ENCODE measurements around the gene MSI2. TPM values are rescaled to one million over a fixed set of nuclear protein-coding genes. Genes with fewer than 3 reads are reported as not detected.

MSI2 gene
- total RNA-seq, 4 donors from 2014 or later = 9.9 to 18.5 (median 13.8) TPM

- no peak for DNase-seq (ENCODE audit: low spot score in 2 of 2)
- WGBS, 2 donors = 93 to 94% methylated on average over 7 of the region's 7 CpGs
- intact Hi-C loops (cut with DNase I; ENCODE audit: low total_unique reads) = no loop called here
- TF ChIP-seq POLR2A (IDR thresholded peaks at IDR 0.05) = no peak
- TF ChIP-seq CTCF (IDR thresholded peaks at IDR 0.05) = no peak
- H3K4me3 ChIP-seq (ENCODE audit: low read depth, poor library complexity, severe bottlenecking) = no peak overlapping the region
Measured at GRCh38 chr17:57531078-57531477, 274.8 kb downstream of the MSI2 start.

GRCh38 chr17:57531648-57532504, 275.6 kb downstream of the MSI2 start:
- TF ChIP-seq POLR2A (IDR thresholded peaks at IDR 0.05) = no peak
- no peak for TF ChIP-seq CTCF (IDR thresholded peaks at IDR 0.05)
- 80 to 87% methylated on average over 18 to 19 of the region's 19 CpGs for WGBS, 2 donors
- no peak overlapping the region for H3K4me3 ChIP-seq (ENCODE audit: low read depth, poor library complexity, severe bottlenecking)
- DNase-seq (ENCODE audit: low spot score in 2 of 2) = no peak
- intact Hi-C loops (cut with DNase I; ENCODE audit: low total_unique reads) = no loop called here

GRCh38 chr17:57532556-57532955, 276.2 kb downstream of the MSI2 start:
- intact Hi-C loops (cut with DNase I; ENCODE audit: low total_unique reads) = no loop called here

GRCh38 chr17:57532966-57533365, 276.6 kb downstream of the MSI2 start:
- TF ChIP-seq CTCF (IDR thresholded peaks at IDR 0.05) (no peak), POLR2A (IDR thresholded peaks at IDR 0.05) (no peak)
- DNase-seq (ENCODE audit: low spot score in 2 of 2) = no peak
- intact Hi-C loops (cut with DNase I; ENCODE audit: low total_unique reads) = no loop called here
- WGBS, 2 donors = 74 to 96% methylated on average over 4 to 5 of the region's 5 CpGs
- no peak overlapping the region for H3K4me3 ChIP-seq (ENCODE audit: low read depth, poor library complexity, severe bottlenecking)

More at GRCh38 chr17:57532556-57532955, 276.2 kb downstream of the MSI2 start:
- no peak for DNase-seq (ENCODE audit: low spot score in 2 of 2)
- no peak for TF ChIP-seq CTCF (IDR thresholded peaks at IDR 0.05)
- TF ChIP-seq POLR2A (IDR thresholded peaks at IDR 0.05) = no peak
- no peak overlapping the region for H3K4me3 ChIP-seq (ENCODE audit: low read depth, poor library complexity, severe bottlenecking)
- WGBS, 2 donors = 80 to 88% methylated on average over 6 of the region's 6 CpGs

GRCh38 chr17:57533684-57534305, 277.5 kb downstream of the MSI2 start:
- no peak overlapping the region for H3K4me3 ChIP-seq (ENCODE audit: low read depth, poor library complexity, severe bottlenecking)
- intact Hi-C loops (cut with DNase I; ENCODE audit: low total_unique reads) = no loop called here
- DNase-seq (ENCODE audit: low spot score in 2 of 2) = no peak
- 92 to 96% methylated on average over 5 of the region's 5 CpGs for WGBS, 2 donors
- no peak for TF ChIP-seq POLR2A (IDR thresholded peaks at IDR 0.05)
- no peak for TF ChIP-seq CTCF (IDR thresholded peaks at IDR 0.05)
